ENCODE measurements around the gene RASAL3.
"Not testable (repeated sequence)": the region's sequence is repeated elsewhere in the genome, so short reads cannot be mapped to it uniquely, and the experiment has no call there.

Gene RASAL3

DNA sequence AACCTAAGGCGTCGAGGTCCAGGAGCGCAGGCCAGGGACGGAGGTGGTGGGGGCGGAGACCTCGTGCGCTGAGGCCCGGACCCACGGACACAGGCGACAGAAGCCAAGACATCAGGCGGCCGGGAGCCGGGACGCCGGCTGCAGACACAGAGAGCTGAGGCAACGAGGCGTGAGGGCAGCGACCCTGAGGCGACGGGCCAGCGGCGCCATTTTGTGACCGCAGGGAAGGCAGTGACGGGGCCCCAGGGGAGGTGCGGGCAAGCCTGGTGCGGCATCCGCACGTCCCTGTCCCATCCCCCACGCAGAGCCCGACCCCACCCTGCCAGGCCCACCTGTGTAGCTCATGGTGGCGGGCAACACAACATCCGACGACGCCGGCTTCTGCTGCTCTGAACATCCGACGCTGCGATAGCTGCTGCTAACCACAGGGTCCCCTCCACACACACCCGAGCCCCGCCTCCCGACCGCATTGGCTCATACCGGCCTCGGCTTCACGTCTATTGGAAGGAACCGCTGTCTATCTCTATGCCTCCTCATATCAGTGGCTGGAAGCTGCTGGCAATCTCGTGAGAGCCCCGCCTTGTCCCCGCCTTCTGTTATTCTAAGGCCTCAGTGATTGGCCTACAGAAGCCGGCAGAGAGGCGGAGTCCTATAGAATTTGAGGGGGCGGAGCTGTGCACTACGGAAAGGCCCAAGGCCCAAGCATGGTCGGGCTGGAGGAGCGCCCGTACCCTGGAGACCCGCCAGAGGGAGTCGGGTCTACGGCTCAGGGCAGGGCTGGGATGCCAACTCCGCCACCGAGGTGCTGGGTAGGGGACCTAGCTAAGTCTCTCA, 45.5 kb downstream of the RASAL3 start, which contains the start of gene AKAP8L:
Gene AKAP8L, minus strand, starts transcription at position 410 of the 834 bp plus-strand sequence. Its CDS starts 65 bp downstream, at position 345.
- DNase-seq = peak; percentile 100

DNA sequence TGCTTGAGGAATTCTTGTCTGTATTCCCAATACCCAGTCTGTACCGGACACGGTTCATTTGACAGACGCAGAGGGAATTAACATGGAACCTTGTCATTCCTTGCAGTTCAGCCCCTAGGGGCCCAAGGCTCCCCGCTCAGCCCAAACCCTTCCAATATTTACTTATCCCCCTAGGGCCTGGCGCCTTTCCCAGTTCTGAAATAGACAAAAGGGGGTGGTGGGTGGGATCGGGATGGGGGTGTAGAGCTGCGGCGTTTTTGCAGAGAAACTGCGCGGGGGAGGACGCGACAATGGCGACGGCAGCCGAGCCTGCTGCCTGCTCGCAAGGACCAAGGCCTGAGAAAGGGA, 46.1 kb downstream of the RASAL3 start:
- peak; percentile 52 for DNase-seq

DNA sequence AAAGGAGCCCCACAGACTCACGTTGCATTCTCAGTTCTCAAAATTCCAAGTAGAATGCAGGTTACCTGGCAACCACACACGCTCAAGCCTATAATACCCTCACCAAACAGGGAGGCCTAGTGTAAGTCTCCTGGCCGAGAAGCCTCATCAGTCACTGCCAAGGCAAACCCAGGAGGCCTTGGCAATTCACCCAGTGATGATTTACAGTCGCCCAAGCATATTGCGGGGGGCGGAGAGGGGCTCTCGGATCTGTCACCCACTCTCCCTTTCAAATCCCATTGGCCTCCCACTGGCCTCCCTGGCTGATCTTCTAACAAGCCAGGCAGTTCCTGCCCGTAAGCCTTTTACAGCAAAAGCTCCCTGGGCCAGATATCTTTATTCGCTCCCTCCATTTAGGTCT, 46.6 kb downstream of the RASAL3 start:
- no peak for DNase-seq

DNA sequence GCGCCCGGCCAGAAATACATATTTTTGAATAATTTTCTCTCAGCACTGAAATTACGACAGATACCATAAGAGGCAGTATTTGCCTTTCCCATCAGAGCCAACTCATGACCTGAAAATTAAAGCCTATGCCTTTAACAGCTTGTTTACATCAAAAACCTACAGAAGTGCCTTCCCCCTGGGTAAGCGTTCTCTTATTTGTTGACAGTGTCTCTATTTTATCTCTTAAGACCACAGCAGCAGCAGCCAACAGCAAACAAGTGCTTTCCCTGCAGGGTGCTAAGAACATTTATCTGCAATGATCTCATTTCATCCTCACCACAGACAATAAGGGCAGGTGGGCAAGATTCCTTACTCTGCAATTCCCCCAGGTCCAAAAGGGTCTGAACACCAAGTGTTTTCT, 51.5 kb downstream of the RASAL3 start:
- no peak for DNase-seq

DNA sequence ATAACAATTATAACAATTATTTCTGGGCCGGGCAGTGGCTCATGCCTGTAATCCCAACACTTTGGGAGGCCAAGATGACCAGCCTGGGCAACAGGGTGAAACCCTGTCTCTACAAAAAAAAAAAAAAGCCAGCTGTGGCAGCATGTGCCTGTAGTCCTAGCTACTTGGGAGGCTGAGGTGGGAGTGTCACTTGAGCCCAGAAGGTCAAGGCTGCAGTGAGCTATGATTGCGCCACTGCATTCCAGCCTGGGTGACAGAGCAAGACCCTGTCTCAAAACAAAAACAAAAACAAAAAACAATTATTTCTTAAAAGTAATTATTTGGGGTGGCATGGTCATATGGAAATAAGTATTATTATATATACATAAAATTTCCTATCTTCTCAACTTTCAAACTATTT, 53.0 kb downstream of the RASAL3 start:
- DNase-seq = not testable (repeated sequence)

DNA sequence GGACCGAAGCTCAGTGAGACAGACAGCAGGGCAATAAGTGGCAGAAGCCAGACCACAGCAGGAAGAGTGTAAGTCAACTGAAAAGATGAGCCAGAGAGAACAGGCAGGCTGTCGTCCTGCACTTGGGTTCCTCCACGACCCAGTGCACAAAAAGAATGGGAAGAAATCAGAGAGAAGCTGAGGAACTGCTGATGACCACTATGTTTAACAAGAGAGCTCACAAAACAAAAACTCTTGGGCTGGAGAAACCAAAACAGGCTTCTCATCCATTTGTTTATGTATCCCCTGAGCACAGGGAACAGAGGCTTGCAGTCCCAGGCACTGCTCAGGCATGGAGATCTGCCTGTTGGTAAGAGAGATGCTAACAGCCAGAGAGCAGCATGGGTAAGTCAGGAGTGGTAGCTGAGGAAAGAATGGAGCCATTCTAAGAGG, 59.5 kb downstream of the RASAL3 start:
- no peak for DNase-seq

DNA sequence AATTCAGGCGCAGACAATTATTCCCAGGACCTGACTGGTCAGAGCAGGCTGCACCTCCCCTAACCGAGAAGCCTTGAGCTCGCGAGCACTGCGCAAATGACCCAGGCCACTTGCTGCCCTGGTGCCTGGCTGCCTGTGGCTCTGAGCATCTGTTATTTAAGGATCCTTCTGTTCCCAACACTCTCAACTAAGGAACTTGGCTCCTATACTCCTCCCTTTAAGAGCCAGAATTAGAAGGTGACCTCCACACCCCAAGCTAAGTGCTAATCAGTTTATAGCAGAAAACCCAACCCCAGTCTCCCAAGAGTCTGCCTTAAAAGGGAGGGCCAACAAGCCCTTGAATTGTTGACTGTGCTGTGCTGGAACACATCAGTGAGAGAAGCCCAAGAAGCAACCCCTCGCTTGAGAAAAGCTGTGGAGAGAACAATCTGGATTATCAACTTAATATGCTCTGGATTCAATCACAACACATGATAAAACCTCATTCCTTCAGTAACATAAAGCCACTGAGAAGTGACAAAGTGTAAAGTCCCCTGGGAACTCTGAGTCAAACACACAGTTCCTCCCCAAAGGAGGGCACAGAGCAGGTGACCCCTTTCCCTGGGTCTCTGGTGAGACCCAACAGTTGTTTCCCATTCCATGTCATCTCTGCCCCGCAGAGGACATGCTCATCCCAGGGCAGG, 60.1 kb downstream of the RASAL3 start:
- no peak for DNase-seq

DNA sequence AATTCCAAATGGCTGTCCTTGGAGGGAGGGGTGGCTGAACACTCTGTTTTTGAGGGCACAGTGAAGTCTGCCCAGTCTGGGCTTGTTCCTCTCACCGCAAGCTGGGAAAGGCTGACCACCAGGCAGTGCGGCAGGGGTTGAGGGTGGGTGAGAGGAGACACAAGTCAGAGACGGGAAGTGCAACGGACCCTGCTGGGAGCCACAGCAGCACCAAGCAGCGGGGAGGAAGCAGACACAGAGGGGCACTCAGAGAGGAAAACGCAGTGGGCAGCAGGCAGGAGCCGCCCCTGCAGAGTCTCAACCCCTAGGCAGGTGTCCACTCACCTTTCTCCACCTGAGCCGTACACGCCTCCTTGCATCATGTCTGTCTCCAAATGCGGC, 61.2 kb downstream of the RASAL3 start:
- no peak for DNase-seq

DNA sequence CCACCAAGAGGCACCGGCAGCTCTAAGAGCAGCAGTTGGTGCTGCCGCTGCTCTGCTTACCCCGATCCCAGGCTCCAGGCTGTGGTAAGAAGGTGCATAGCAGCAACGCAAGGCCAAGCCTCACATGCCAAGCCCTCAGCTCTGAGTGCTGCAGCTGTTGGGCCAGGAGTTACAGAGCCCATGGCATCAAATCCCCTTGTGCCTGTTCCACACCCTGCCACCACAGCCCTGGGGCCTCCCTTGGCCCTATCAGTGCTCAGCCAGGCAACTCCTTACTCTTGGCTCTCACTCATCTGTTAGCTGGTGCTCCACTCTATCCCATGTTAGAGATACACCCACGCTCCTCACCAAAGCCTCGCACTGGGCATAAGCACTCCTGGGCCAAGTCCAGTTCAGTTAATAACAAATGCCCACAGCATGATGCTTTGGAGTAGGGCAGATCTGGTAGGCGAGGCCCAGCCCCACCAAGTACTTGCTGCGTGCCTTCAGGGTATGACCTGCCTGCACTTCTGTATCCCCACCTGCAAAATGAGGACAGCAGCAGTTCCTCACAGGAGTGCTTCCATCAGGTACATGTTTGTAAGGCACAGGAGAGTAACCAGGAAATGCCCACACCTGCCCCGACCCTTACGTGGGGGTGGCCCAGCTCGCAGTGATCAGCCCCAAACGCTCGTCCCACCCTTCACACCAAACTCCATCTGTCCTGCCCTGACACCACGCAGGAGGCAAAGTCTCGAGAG, 61.8 kb downstream of the RASAL3 start:
- DNase-seq = no peak

Data from right hindlimb (tissue), 1 donor.